ENCODE results near the gene TNRC6B.

DNA sequence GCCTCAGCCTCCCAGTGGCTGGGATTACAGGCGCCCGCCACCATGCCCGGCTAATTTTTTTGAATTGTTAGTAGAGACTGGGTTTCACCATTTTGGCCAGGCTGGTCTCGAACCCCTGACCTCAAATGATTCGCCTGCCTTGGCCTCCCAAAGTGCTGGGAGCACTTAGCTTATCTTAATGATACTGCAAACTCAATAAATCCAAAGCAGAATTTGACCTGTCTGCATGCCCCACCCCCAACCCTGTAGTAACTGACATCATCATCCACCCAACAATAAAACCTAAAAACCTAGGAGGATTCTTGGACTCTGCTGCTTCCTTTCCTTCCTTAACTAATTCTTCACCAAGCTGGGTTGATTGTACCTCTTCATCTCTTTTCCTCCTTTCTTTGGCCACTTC lies 162.3 kb downstream of the TNRC6B start:
- TF ChIP-seq, protein P1, sequence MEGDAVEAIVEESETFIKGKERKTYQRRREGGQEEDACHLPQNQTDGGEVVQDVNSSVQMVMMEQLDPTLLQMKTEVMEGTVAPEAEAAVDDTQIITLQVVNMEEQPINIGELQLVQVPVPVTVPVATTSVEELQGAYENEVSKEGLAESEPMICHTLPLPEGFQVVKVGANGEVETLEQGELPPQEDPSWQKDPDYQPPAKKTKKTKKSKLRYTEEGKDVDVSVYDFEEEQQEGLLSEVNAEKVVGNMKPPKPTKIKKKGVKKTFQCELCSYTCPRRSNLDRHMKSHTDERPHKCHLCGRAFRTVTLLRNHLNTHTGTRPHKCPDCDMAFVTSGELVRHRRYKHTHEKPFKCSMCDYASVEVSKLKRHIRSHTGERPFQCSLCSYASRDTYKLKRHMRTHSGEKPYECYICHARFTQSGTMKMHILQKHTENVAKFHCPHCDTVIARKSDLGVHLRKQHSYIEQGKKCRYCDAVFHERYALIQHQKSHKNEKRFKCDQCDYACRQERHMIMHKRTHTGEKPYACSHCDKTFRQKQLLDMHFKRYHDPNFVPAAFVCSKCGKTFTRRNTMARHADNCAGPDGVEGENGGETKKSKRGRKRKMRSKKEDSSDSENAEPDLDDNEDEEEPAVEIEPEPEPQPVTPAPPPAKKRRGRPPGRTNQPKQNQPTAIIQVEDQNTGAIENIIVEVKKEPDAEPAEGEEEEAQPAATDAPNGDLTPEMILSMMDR (IDR thresholded peaks at IDR 0.05; ENCODE audit: low read depth, low read length) = no peak
- no peak for TF ChIP-seq EZH2phosphoT487 (IDR thresholded peaks at IDR 0.05; ENCODE audit: low read depth)
